SK-N-SH (cell line): ENCODE measurements around the gene REXO5. TPM values are rescaled to one million over a fixed set of nuclear protein-coding genes. Genes with fewer than 3 reads are reported as not detected.
A peak's percentile ranks its signal among the peaks of the same experiment; 100 is the strongest.

Experiments used
- CTCF ChIA-PET: fragments of 300-600, 350-600 bp; formaldehyde crosslinking; extraction: SDS; loops from one replicate; lab custom pipeline; 2021; lab: Yijun Ruan, JAX
- POLR2A ChIA-PET: fragments of 350-600 bp; sonication (Branson Sonifier 250); formaldehyde crosslinking; extraction: SDS; loops from one replicate; lab custom pipeline; 2020; ENCODE audit warnings: antibody characterized with exemption, inconsistent platforms; lab: Yijun Ruan, JAX
- DNase-seq: peaks from one replicate; pipeline ENCODE4 v3.0.0; 2012
- H2AFZ ChIP-seq: fragments of 200-600 bp; sonication (generic); 2 replicates; pipeline ENCODE4 v1.8.1; 2016; ENCODE audit warnings: antibody characterized with exemption, mild to moderate bottlenecking, low read depth
- H3F3A ChIP-seq: fragments of 200-600 bp; sonication (generic); replicated peaks from 2 replicates; pipeline ENCODE3; 2016; ENCODE audit warnings: antibody characterized with exemption, mild to moderate bottlenecking; ENCODE audit not compliant: insufficient read depth
- H3K27ac ChIP-seq, 2 experiments: fragments of 200-500 bp in 1 of 2; fragments of 200-600 bp in 1 of 2; sonication (Bioruptor generic) in 1 of 2; sonication (generic), shearing (Covaris generic) in 1 of 2; 2 replicates each; pipeline versions ENCODE4 v1.5.1 to v1.6.1; 2014 to 2016; ENCODE audit warnings: low read depth in 2 of 2, inconsistent platforms in 1 of 2, low read length in 1 of 2, mild to moderate bottlenecking in 1 of 2, mixed read lengths in 1 of 2
- H3K27me3 ChIP-seq: fragments of 200-600 bp; sonication (generic), shearing (Covaris generic); 2 replicates; pipeline ENCODE4 v1.6.1; 2016; ENCODE audit warnings: mixed run types; ENCODE audit not compliant: insufficient read depth
- H3K36me3 ChIP-seq, 2 experiments: fragments of 200-500 bp in 1 of 2; fragments of 200-600 bp in 1 of 2; sonication (Bioruptor generic) in 1 of 2; sonication (generic) in 1 of 2; replicated peaks in 1 of 2; 2 replicates each; pipeline versions ENCODE3 to v1.5.1; 2014 to 2016; ENCODE audit warnings: low read length in 1 of 2, mild to moderate bottlenecking in 1 of 2; ENCODE audit not compliant: insufficient read depth in 2 of 2, control insufficient read depth in 1 of 2
- H3K4me1 ChIP-seq, 2 experiments: fragments of 200-500 bp in 1 of 2; fragments of 200-600 bp in 1 of 2; sonication (Bioruptor generic) in 1 of 2; sonication (generic), shearing (Covaris generic) in 1 of 2; 2 replicates each; pipeline versions ENCODE4 v1.5.1 to v1.6.1; 2014 to 2016; ENCODE audit warnings: low read depth in 1 of 2, low read length in 1 of 2, mixed run types in 1 of 2; ENCODE audit not compliant: insufficient read depth in 2 of 2, control insufficient read depth in 1 of 2
- H3K4me2 ChIP-seq: fragments of 200-600 bp; sonication (generic), shearing (Covaris generic); 2 replicates; pipeline ENCODE4 v1.6.1; 2017; ENCODE audit warnings: mixed run types
- H3K4me3 ChIP-seq, 2 experiments: fragments of 200-500 bp in 1 of 2; fragments of 200-600 bp in 1 of 2; sonication (Bioruptor generic) in 1 of 2; sonication (generic), shearing (Covaris generic) in 1 of 2; 2 replicates each; pipeline versions ENCODE4 v1.5.1 to v1.8.1; 2014 to 2016; ENCODE audit warnings: low read depth in 2 of 2, inconsistent platforms in 1 of 2, low read length in 1 of 2, mild to moderate bottlenecking in 1 of 2, mixed read lengths in 1 of 2, moderate library complexity in 1 of 2
- H3K79me2 ChIP-seq: fragments of 200-600 bp; sonication (generic); 2 replicates; pipeline ENCODE4 v1.8.1; 2017; ENCODE audit warnings: mild to moderate bottlenecking; ENCODE audit not compliant: insufficient read depth
- H3K9ac ChIP-seq: fragments of 200-600 bp; sonication (generic); 2 replicates; pipeline ENCODE4 v1.6.1; 2017; ENCODE audit warnings: mixed run types
- H3K9me2 ChIP-seq: fragments of 200-600 bp; sonication (generic); 2 replicates; pipeline ENCODE4 v1.6.1; 2017; ENCODE audit warnings: mixed run types
- H3K9me3 ChIP-seq: fragments of 200-600 bp; sonication (generic); 2 replicates; pipeline ENCODE4 v1.6.1; 2017; ENCODE audit warnings: mixed run types, mild to moderate bottlenecking, moderate library complexity
- H4K20me1 ChIP-seq: fragments of 200-600 bp; sonication (generic); 2 replicates; pipeline ENCODE4 v1.6.1; 2017; ENCODE audit warnings: mild to moderate bottlenecking, mixed run types; ENCODE audit not compliant: insufficient read depth
- CHD2 ChIP-seq: fragments of 150-350 bp; IDR thresholded peaks from 2 replicates; pipeline ENCODE4 v1.6.1; 2018; ENCODE audit warnings: low read length; ENCODE audit not compliant: partially characterized antibody
- CTCF ChIP-seq: fragments of 200-600 bp; sonication (generic); IDR thresholded peaks from 2 replicates; pipeline ENCODE4 v1.6.1; 2017; ENCODE audit warnings: antibody characterized with exemption, mild to moderate bottlenecking, moderate library complexity
- ELF1 ChIP-seq: IDR thresholded peaks from 2 replicates; pipeline ENCODE4 v1.4.0; 2012
- EP300 ChIP-seq, 2 experiments: IDR thresholded peaks; 2 replicates each; pipeline versions ENCODE4 v1.4.0 to v1.6.1; 2012; ENCODE audit warnings: borderline replicate concordance in 1 of 2, low read depth in 1 of 2, low read length in 1 of 2
- EZH2phosphoT487 ChIP-seq: fragments of 200-600 bp; sonication (generic); IDR thresholded peaks from 2 replicates; pipeline ENCODE4 v1.6.1; 2017; ENCODE audit warnings: low read depth, mixed run types, mild to moderate bottlenecking, antibody characterized with exemption, moderate library complexity, borderline replicate concordance
- FOSL2 ChIP-seq: IDR thresholded peaks from 2 replicates; pipeline ENCODE4 v1.4.0; 2012; ENCODE audit warnings: low read depth, mild to moderate bottlenecking, moderate library complexity, borderline replicate concordance
- GABPA ChIP-seq: IDR thresholded peaks from 2 replicates; pipeline ENCODE4 v1.4.0; 2012; ENCODE audit warnings: low read depth, mild to moderate bottlenecking
- GATA2 ChIP-seq: sonication (generic); formaldehyde crosslinking; IDR thresholded peaks from 2 replicates; pipeline ENCODE4 v1.5.0; 2020; ENCODE audit warnings: mild to moderate bottlenecking, missing genetic modification reagents
- JUND ChIP-seq: IDR thresholded peaks from 2 replicates; pipeline ENCODE4 v1.4.0; 2012
- MAX ChIP-seq: IDR thresholded peaks from 2 replicates; pipeline ENCODE4 v1.4.0; 2012; ENCODE audit warnings: low read depth
- NRF1 ChIP-seq: IDR thresholded peaks from 2 replicates; pipeline ENCODE4 v1.6.1; 2012; ENCODE audit warnings: low read depth, mild to moderate bottlenecking, low read length
- RAD21 ChIP-seq: IDR thresholded peaks from 2 replicates; pipeline ENCODE4 v1.6.1; 2012; ENCODE audit warnings: mild to moderate bottlenecking, low read length
- RCOR1 ChIP-seq: fragments of 150-350 bp; IDR thresholded peaks from 2 replicates; pipeline ENCODE4 v1.6.1; 2017; ENCODE audit warnings: antibody characterized with exemption, low read length
- REST ChIP-seq: IDR thresholded peaks from 2 replicates; pipeline ENCODE4 v1.6.1; 2012; ENCODE audit warnings: mild to moderate bottlenecking, low read depth, low read length, moderate library complexity
- RXRA ChIP-seq: IDR thresholded peaks from 2 replicates; pipeline ENCODE4 v1.4.0; 2012; ENCODE audit warnings: low read depth, mild to moderate bottlenecking, borderline replicate concordance
- SMC3 ChIP-seq: IDR thresholded peaks from 2 replicates; pipeline ENCODE4 v1.6.1; 2012; ENCODE audit warnings: low read depth, low read length, improper control_type of control experiment
- TAF1 ChIP-seq: IDR thresholded peaks from 2 replicates; pipeline ENCODE4 v1.6.1; 2012; ENCODE audit warnings: low read depth, mild to moderate bottlenecking, low read length, moderate library complexity, borderline replicate concordance
- USF1 ChIP-seq: IDR thresholded peaks from 2 replicates; pipeline ENCODE4 v1.4.0; 2012; ENCODE audit warnings: low read depth, borderline replicate concordance
- WGBS: methylation state at CpG from one replicate; pipeline ENCODE4 v1.1.6; 2017; ENCODE audit warnings: low lambda C conversion rate; 5-methylcytosine and 5-hydroxymethylcytosine counted together
- polyA plus RNA-seq, 3 experiments: library from polyadenylated mRNA; depleted of rRNA; stranded (reverse); fragments of >200 nt; gene quantifications; 2 replicates each; pipeline ENCODE4 v1.2.3, GENCODE V29; 2012

The REXO5 gene
- polyA plus RNA-seq, 1 of the 3 experiments (the other 2 are of a cell fraction) = 3.8 TPM

GRCh38 chr16:20768818-20769217 lies 37.5 kb upstream of the REXO5 start (continued):
- TF ChIP-seq MAX = no peak
- no peak for TF ChIP-seq JUND
- no peak for TF ChIP-seq GABPA
- TF ChIP-seq USF1 = no peak
- TF ChIP-seq ELF1 = no peak
- TF ChIP-seq RXRA = no peak
- no peak for TF ChIP-seq NRF1
- no peak for TF ChIP-seq TAF1
- TF ChIP-seq, all 33 proteins: peak for 0

GRCh38 chr16:20773679-20774078 lies 32.6 kb upstream of the REXO5 start:
- WGBS = 74% methylated on average over 3 of the region's 3 CpGs
- POLR2A ChIA-PET = no interaction called here
- Histone ChIP-seq H3K4me3 (no peak overlapping the region), H4K20me1 (no peaks in the 10 kb centered on the region), H3K27ac (no peak overlapping the region), H3K9me3 (no peaks in the 10 kb centered on the region), H3K27me3 (no peaks in the 10 kb centered on the region), H3K4me2 (no peak overlapping the region), H3K9ac (no peak overlapping the region), H3K4me1 (no peaks in the 10 kb centered on the region)
- CTCF ChIA-PET = interaction anchor here (0.6 to 1.6 kb wide), 2 partner anchors 21 to 490 kb away, joined by 3 read pairs; no protein-coding TSS in a partner anchor
- no peak for DNase-seq
- no peak for TF ChIP-seq FOSL2
- TF ChIP-seq, all 33 proteins: peak for 0
- Histone ChIP-seq H3K36me3 (no peaks in the 10 kb centered on the region), H3K9me2 (no peaks in the 10 kb centered on the region), H2AFZ (no peak overlapping the region), H3K79me2 (no peaks in the 10 kb centered on the region), H3F3A (no peaks in the 10 kb centered on the region)

- DNase-seq = peak; percentile 44
- no peak overlapping the region for H2AFZ ChIP-seq
Measured at GRCh38 chr16:20774703-20775362, 31.5 kb upstream of the REXO5 start.

More at GRCh38 chr16:20774703-20775362, 31.5 kb upstream of the REXO5 start:
- WGBS = 44% methylated on average over 4 of the region's 7 CpGs
- H3K36me3 ChIP-seq = no peaks in the 10 kb centered on the region
- no peaks in the 10 kb centered on the region for H4K20me1 ChIP-seq
- POLR2A ChIA-PET = no interaction called here
- H3K27ac ChIP-seq = no peak overlapping the region
- H3K79me2 ChIP-seq = no peaks in the 10 kb centered on the region
- H3K4me3 ChIP-seq = peak overlapping the region in 1 of 2 experiments; percentile 13; a peak in 1 of 4 replicates
- H3F3A ChIP-seq = no peaks in the 10 kb centered on the region
- H3K4me2 ChIP-seq = no peak overlapping the region
- no peaks in the 10 kb centered on the region for H3K27me3 ChIP-seq
- no peaks in the 10 kb centered on the region for H3K4me1 ChIP-seq
- TF ChIP-seq GATA2 (CRISPR knock-in tag) (no peak), RCOR1 (no peak), CTCF (peak; percentile 61), SMC3 (peak; percentile 30), EZH2phosphoT487 (no peak), EP300 (IDR thresholded peaks at IDR 0.05; ENCODE audit: borderline replicate concordance in 1 of 2, low read depth in 1 of 2, low read length in 1 of 2) (no peak), REST (no peak), CHD2 (no peak), JUND (no peak), ELF1 (no peak), RAD21 (peak; percentile 40; the same call in 1 of the 2 replicates)
- CTCF ChIA-PET = interaction anchor here (1.6 kb wide), 1 partner anchor 19 kb away, joined by 3 read pairs; no protein-coding TSS in a partner anchor
- no peaks in the 10 kb centered on the region for H3K9me2 ChIP-seq
- H3K9me3 ChIP-seq = no peaks in the 10 kb centered on the region
- no peak overlapping the region for H3K9ac ChIP-seq
